A549 (cell line): ENCODE data around the gene RUVBL2. TPM values are rescaled to one million over a fixed set of nuclear protein-coding genes. Genes with fewer than 3 reads are reported as not detected.
"Not testable (repeated sequence)": the region's sequence is repeated elsewhere in the genome, so short reads cannot be mapped to it uniquely, and the experiment has no call there.

Experiments
- ATAC-seq, 2 experiments: fragments of 200-7000 bp in 1 of 2; fragments of >200 bp in 1 of 2; cut with Nextera tagmentation in 1 of 2; cut with Tn5 transposase in 1 of 2; 3 replicates each; pipeline versions ENCODE4 v1.8.0 to v1.9.1; 2018 to 2020; ENCODE audit warnings: mild to moderate bottlenecking in 1 of 2, moderate library complexity in 1 of 2
- CTCF ChIA-PET: fragments of 300-600 bp; sonication (Branson Sonifier 250); formaldehyde crosslinking; extraction: SDS; loops from one replicate; lab custom pipeline; 2021; ENCODE audit warnings: antibody characterized with exemption, inconsistent platforms; lab: Yijun Ruan, JAX
- POLR2A ChIA-PET: fragments of 350-600 bp; formaldehyde crosslinking; extraction: SDS; loops from one replicate; lab custom pipeline; 2021; ENCODE audit warnings: antibody characterized with exemption, inconsistent platforms; lab: Yijun Ruan, JAX
- DNase-seq, 2 experiments: peaks; one replicate each; pipeline versions ENCODE4 v3.0.0 to v3.0.0-alpha.2; 2011 to 2016; ENCODE audit warnings: low read depth in 1 of 2, low spot score in 1 of 2
- FAIRE-seq: peaks from 2 replicates; lab custom pipeline; 2011; peaks lifted over from hg19 to GRCh38; lab: Jason Lieb, UNC
- H3K27ac ChIP-seq, 2 experiments: fragments of >200 bp; sonication (Bioruptor Twin); formaldehyde crosslinking; 3 replicates each; pipeline ENCODE4 v1.5.1; 2016 to 2017
- H3K4me1 ChIP-seq: fragments of >200 bp; sonication (Bioruptor Twin); formaldehyde crosslinking; 3 replicates; pipeline ENCODE4 v1.6.1; 2016
- H3K4me2 ChIP-seq: fragments of >200 bp; sonication (Bioruptor Twin); formaldehyde crosslinking; 3 replicates; pipeline ENCODE4 v1.6.1; 2016
- H3K4me3 ChIP-seq: fragments of >200 bp; sonication (Bioruptor Twin); formaldehyde crosslinking; 3 replicates; pipeline ENCODE4 v1.5.1; 2016
- H3K9me3 ChIP-seq: fragments of >200 bp; sonication (Bioruptor Twin); formaldehyde crosslinking; 3 replicates; pipeline ENCODE4 v1.6.1; 2016
- BHLHE40 ChIP-seq: IDR thresholded peaks from 2 replicates; pipeline ENCODE4 v1.6.1; 2012; ENCODE audit warnings: low read depth, low read length, inconsistent platforms
- CBX8 ChIP-seq: fragments of 200-600 bp; sonication (generic); IDR thresholded peaks from 2 replicates; pipeline ENCODE4 v1.6.1; 2016
- CHD2 ChIP-seq: fragments of 150-350 bp; IDR thresholded peaks from 2 replicates; pipeline ENCODE4 v1.6.1; 2014; ENCODE audit warnings: low read length; ENCODE audit not compliant: partially characterized antibody
- CTCF ChIP-seq: fragments of >200 bp; sonication (Bioruptor Twin); formaldehyde crosslinking; IDR thresholded peaks from 3 replicates; pipeline ENCODE4 v1.5.1; 2016
- E2F6 ChIP-seq: IDR thresholded peaks from 2 replicates; pipeline ENCODE4 v1.6.1; 2012; ENCODE audit warnings: low read depth, borderline replicate concordance
- EHMT2 ChIP-seq: fragments of 200-600 bp; sonication (generic); IDR thresholded peaks from 2 replicates; pipeline ENCODE4 v1.6.1; 2016; ENCODE audit warnings: antibody characterized with exemption, low read depth, mild to moderate bottlenecking, moderate library complexity
- EP300 ChIP-seq, 2 experiments: fragments of >200 bp; sonication (Bioruptor Twin); formaldehyde crosslinking; IDR thresholded peaks; 2 replicates in 1 of 2; 3 replicates in 1 of 2; pipeline ENCODE4 v1.6.1; 2016 to 2017
- FOSL2 ChIP-seq, 2 experiments: fragments of 450-650 bp in 1 of 2; fragments of >200 bp in 1 of 2; sonication (Bioruptor Twin) in 1 of 2; formaldehyde crosslinking; IDR thresholded peaks; 2 replicates each; pipeline versions ENCODE4 v1.5.0 to v1.6.1; 2016 to 2020; ENCODE audit warnings: mild to moderate bottlenecking in 1 of 2, moderate library complexity in 1 of 2
- HDAC2 ChIP-seq: fragments of 200-600 bp; sonication (generic); IDR thresholded peaks from 2 replicates; pipeline ENCODE4 v1.6.1; 2016
- HOXB13 ChIP-seq: fragments of 250-450 bp; sonication (Bioruptor Pico); IDR thresholded peaks from 2 replicates; pipeline ENCODE4 v1.5.0; 2020; ENCODE audit warnings: low read depth, mild to moderate bottlenecking, moderate library complexity
- JUNB ChIP-seq: fragments of >200 bp; sonication (Bioruptor Twin); formaldehyde crosslinking; IDR thresholded peaks from 2 replicates; pipeline ENCODE4 v1.6.1; 2016
- KDM1A ChIP-seq: fragments of 200-600 bp; sonication (generic); IDR thresholded peaks from 2 replicates; pipeline ENCODE4 v1.6.1; 2016; ENCODE audit warnings: low read depth, mild to moderate bottlenecking
- MAX ChIP-seq: IDR thresholded peaks from 2 replicates; pipeline ENCODE4 v1.6.1; 2012
- NFE2L2 ChIP-seq: fragments of 150-350 bp; conservative IDR thresholded peaks from 2 replicates; pipeline ENCODE4 v1.6.1; 2014; ENCODE audit warnings: low read length
- NPAS2 ChIP-seq: fragments of 250-450 bp; sonication (Bioruptor Pico); IDR thresholded peaks from 2 replicates; pipeline ENCODE4 v1.8.0; 2022; ENCODE audit warnings: mild to moderate bottlenecking, moderate library complexity, borderline replicate concordance
- PBX3 ChIP-seq: IDR thresholded peaks from 2 replicates; pipeline ENCODE4 v1.6.1; 2012
- POLR2A ChIP-seq: IDR thresholded peaks from 2 replicates; pipeline ENCODE4 v1.6.1; 2012; ENCODE audit warnings: mild to moderate bottlenecking, low read length
- RAD21 ChIP-seq, 2 experiments: fragments of >200 bp in 1 of 2; sonication (Bioruptor Twin) in 1 of 2; formaldehyde crosslinking in 1 of 2; IDR thresholded peaks in 1 of 2; conservative IDR thresholded peaks in 1 of 2; 2 replicates in 1 of 2; 3 replicates in 1 of 2; pipeline ENCODE4 v1.6.1; 2012 to 2018; ENCODE audit warnings: inconsistent platforms in 1 of 2
- REST ChIP-seq: fragments of 200-600 bp; sonication (generic); IDR thresholded peaks from 2 replicates; pipeline ENCODE4 v1.6.1; 2016; ENCODE audit warnings: antibody characterized with exemption, mild to moderate bottlenecking, moderate library complexity
- TFCP2L1 ChIP-seq: fragments of 250-450 bp; sonication (Bioruptor Pico); IDR thresholded peaks from 2 replicates; pipeline ENCODE4 v1.5.0; 2021; ENCODE audit warnings: mild to moderate bottlenecking
- USF2 ChIP-seq: fragments of 450-650 bp; IDR thresholded peaks from 2 replicates; pipeline ENCODE4 v1.6.1; 2014; ENCODE audit warnings: antibody characterized with exemption
- ZFP36 ChIP-seq: fragments of 450-650 bp; IDR thresholded peaks from 2 replicates; pipeline ENCODE4 v1.6.1; 2014; ENCODE audit warnings: borderline replicate concordance; ENCODE audit not compliant: partially characterized antibody
- ZSCAN20 ChIP-seq: fragments of 250-450 bp; sonication (Bioruptor Pico); IDR thresholded peaks from 2 replicates; pipeline ENCODE4 v1.8.0; 2022; ENCODE audit warnings: mild to moderate bottlenecking, moderate library complexity
- WGBS: methylation state at CpG from one replicate; pipeline ENCODE4 v1.1.6; 2017; ENCODE audit errors: missing lambda C conversion rate; 5-methylcytosine and 5-hydroxymethylcytosine counted together
- polyA plus RNA-seq, 4 experiments: library from polyadenylated mRNA; depleted of rRNA in 3 of 4; stranded (reverse); fragments of >200 nt; fragmentation: RNase III in 1 of 4; extraction: RNeasy Plus Mini Kit Qiagen cat#74134 plus additional on column Dnase treatment in 1 of 4; gene quantifications; 2 replicates in 3 of 4; 3 replicates in 1 of 4; pipeline ENCODE4 v1.2.3, GENCODE V29; 2011 to 2017

The RUVBL2 gene
- polyA plus RNA-seq, 2 of the 4 experiments (the other 2 are of a cell fraction), result 186 to 225 TPM

GRCh38 chr19:49050376-49051033 is 56.8 kb downstream of the RUVBL2 start:
- POLR2A ChIA-PET, H3K4me1 ChIP-seq: not testable (repeated sequence)

GRCh38 chr19:49056101-49056901 is 62.6 kb downstream of the RUVBL2 start:
- peak overlapping the region; percentile 64 to 87 for H3K27ac ChIP-seq
- H3K4me1 ChIP-seq, result peaks cover 11% of the 10 kb centered on the region
- no peaks in the 10 kb centered on the region for H3K9me3 ChIP-seq
- H3K4me3 ChIP-seq, result peak overlapping the region; percentile 54
- CTCF ChIA-PET, result interaction anchor here (0.6 to 7.3 kb wide), 22 partner anchors 9 to 269 kb away, joined by 3 to 96 read pairs (median 6); partner anchors contain the start of genes GYS1, KCNA7, NTF4 and RUVBL2
- WGBS, result 16% methylated on average over 29 of the region's 63 CpGs
- FAIRE-seq, result peak; percentile 36
- peak overlapping the region; percentile 85 for H3K4me2 ChIP-seq
- ATAC-seq, result peak; percentile 88 to 92
- peak; percentile 64 to 92 for DNase-seq
- POLR2A ChIA-PET, result interaction anchor here (0.5 to 1.8 kb wide), 6 partner anchors 9 to 283 kb away, joined by 3 to 5 read pairs (median 4); partner anchors contain the start of genes GYS1 and RUVBL2
- no peak for TF ChIP-seq KDM1A
- TF ChIP-seq ZSCAN20, result no peak
- TF ChIP-seq CHD2, result no peak
- TF ChIP-seq BHLHE40, result no peak
- TF ChIP-seq RAD21 (conservative IDR thresholded peaks at IDR 0.05 in 1 of 2, IDR thresholded peaks at IDR 0.05 in 1 of 2), result no peak
- no peak for TF ChIP-seq ZFP36
- no peak for TF ChIP-seq TFCP2L1 (CRISPR knock-in tag)
- no peak for TF ChIP-seq CBX8
- TF ChIP-seq NPAS2, result no peak
- TF ChIP-seq POLR2A, result peak; percentile 48; the same call in 1 of the 2 replicates
- TF ChIP-seq EP300 (IDR thresholded peaks at IDR 0.05), result no peak
- TF ChIP-seq HOXB13, result no peak
- TF ChIP-seq EHMT2, result no peak
- TF ChIP-seq CTCF, result peak; percentile 15; the same call in 1 of the 3 replicates
- TF ChIP-seq JUNB, result no peak
- TF ChIP-seq REST, result no peak
- TF ChIP-seq NFE2L2, result no peak
- no peak for TF ChIP-seq USF2
- no peak for TF ChIP-seq HDAC2

More at GRCh38 chr19:49050376-49051033, 56.8 kb downstream of the RUVBL2 start:
- not testable (repeated sequence) for H3K9me3 ChIP-seq; FAIRE-seq; H3K4me3 ChIP-seq; TF ChIP-seq FOSL2 (IDR thresholded peaks at IDR 0.05)
- ATAC-seq (peak; percentile 86 to 95), DNase-seq (peak; percentile 69 to 79)
- TF ChIP-seq PBX3 (0 out of 2 replicates have a peak, but pooled peaks have one; percentile 41), JUNB (peak; percentile 31; the same call in 1 of the 2 replicates), FOSL2 (CRISPR knock-in tag; IDR thresholded peaks at IDR 0.05) (peak; percentile 73), E2F6 (peak; percentile 71), MAX (peak; percentile 84)
- WGBS, result 23% methylated on average over 23 of the region's 24 CpGs
- H3K27ac ChIP-seq, result peak overlapping the region; percentile 43 to 85; a peak in 5 of 6 replicates
- peak overlapping the region; percentile 57 for H3K4me2 ChIP-seq
- CTCF ChIA-PET, result interaction anchor here (1.7 kb wide), 1 partner anchor 57 kb away, joined by 5 read pairs; the partner anchor contains the start of genes GYS1 and RUVBL2
